SK-N-SH treated with all-trans-retinoic acid at 6 μM for 48 hours (cell line): Measurements from ENCODE around the gene APCDD1L.
"Not testable (repeated sequence)": the region's sequence is repeated elsewhere in the genome, so short reads cannot be mapped to it uniquely, and the experiment has no call there.

Experiments
- ATAC-seq: fragments of 200-7000 bp; cut with Tn5 transposase; 3 replicates; pipeline ENCODE4 v1.9.1; 2020; ENCODE audit warnings: mild to moderate bottlenecking, moderate library complexity
- ARNTL ChIP-seq: fragments of 450-650 bp; formaldehyde crosslinking; IDR thresholded peaks from 2 replicates; pipeline ENCODE4 v1.5.0; 2020; ENCODE audit warnings: low read depth, mild to moderate bottlenecking, moderate library complexity, borderline replicate concordance
- BACH2 ChIP-seq: fragments of 250-450 bp; sonication (Bioruptor Pico); IDR thresholded peaks from 2 replicates; pipeline ENCODE4 v1.9.0; 2021; ENCODE audit warnings: mild to moderate bottlenecking, borderline replicate concordance
- CSDC2 ChIP-seq: fragments of 250-450 bp; sonication (Bioruptor Pico); IDR thresholded peaks from 2 replicates; pipeline ENCODE4 v1.5.0; 2020; ENCODE audit warnings: mild to moderate bottlenecking, moderate library complexity
- ESRRG ChIP-seq: fragments of 250-450 bp; sonication (Bioruptor Pico); IDR thresholded peaks from 2 replicates; pipeline ENCODE4 v1.6.1; 2021; ENCODE audit warnings: mild to moderate bottlenecking
- GLIS3 ChIP-seq: fragments of 250-450 bp; sonication (Bioruptor Pico); IDR thresholded peaks from 2 replicates; pipeline ENCODE4 v1.5.0; 2020; ENCODE audit warnings: mild to moderate bottlenecking, moderate library complexity
- ISL1 ChIP-seq: fragments of 250-450 bp; sonication (Bioruptor Pico); IDR thresholded peaks from 2 replicates; pipeline ENCODE4 v2.1.2; 2022; ENCODE audit warnings: mild to moderate bottlenecking, moderate library complexity
- OSR1 ChIP-seq: fragments of 250-450 bp; sonication (Bioruptor Pico); IDR thresholded peaks from 2 replicates; pipeline ENCODE4 v1.8.0; 2022; ENCODE audit warnings: moderate library complexity, mild to moderate bottlenecking, inconsistent platforms
- PPARA ChIP-seq: fragments of 250-450 bp; sonication (Bioruptor Pico); IDR thresholded peaks from 2 replicates; pipeline ENCODE4 v1.5.0; 2020; ENCODE audit warnings: mild to moderate bottlenecking, borderline replicate concordance
- RARB ChIP-seq: fragments of 250-450 bp; sonication (Bioruptor Pico); IDR thresholded peaks from 2 replicates; pipeline ENCODE4 v1.8.0; 2021; ENCODE audit warnings: mild to moderate bottlenecking, moderate library complexity
- SNAI2 ChIP-seq: fragments of 250-450 bp; sonication (Bioruptor Pico); IDR thresholded peaks from 2 replicates; pipeline ENCODE4 v1.5.0; 2020; ENCODE audit warnings: mild to moderate bottlenecking, moderate library complexity
- TCF4 ChIP-seq: fragments of 250-450 bp; sonication (Bioruptor Pico); IDR thresholded peaks from 2 replicates; pipeline ENCODE4 v1.8.0; 2021; ENCODE audit warnings: mild to moderate bottlenecking, moderate library complexity, borderline replicate concordance
- TOX ChIP-seq: fragments of 250-450 bp; sonication (Bioruptor Pico); IDR thresholded peaks from 2 replicates; pipeline ENCODE4 v1.8.0; 2021; ENCODE audit warnings: mild to moderate bottlenecking, moderate library complexity, borderline replicate concordance
- ZFP30 ChIP-seq: fragments of 450-650 bp; formaldehyde crosslinking; IDR thresholded peaks from 2 replicates; pipeline ENCODE4 v1.5.0; 2022; ENCODE audit warnings: mild to moderate bottlenecking, moderate library complexity
- ZNF565 ChIP-seq: fragments of 450-650 bp; formaldehyde crosslinking; conservative IDR thresholded peaks from 2 replicates; pipeline ENCODE4 v1.5.0; 2020; ENCODE audit warnings: low read depth, mild to moderate bottlenecking, moderate library complexity
- ZNF70 ChIP-seq: fragments of 450-650 bp; formaldehyde crosslinking; IDR thresholded peaks from 2 replicates; pipeline ENCODE4 v1.5.0; 2020; ENCODE audit warnings: mild to moderate bottlenecking, moderate library complexity
- TF ChIP-seq, protein P1 (sequence below): fragments of 250-450 bp; sonication (Bioruptor Pico); IDR thresholded peaks from 2 replicates; pipeline ENCODE4 v1.5.1; 2021; ENCODE audit warnings: mild to moderate bottlenecking, moderate library complexity
- TF ChIP-seq, protein P2 (sequence below): fragments of 250-450 bp; sonication (Bioruptor Pico); IDR thresholded peaks from 2 replicates; pipeline ENCODE4 v1.5.1; 2020; ENCODE audit warnings: low read depth, mild to moderate bottlenecking, moderate library complexity
- TF ChIP-seq, protein P3 (sequence below): fragments of 250-450 bp; sonication (Bioruptor Pico); IDR thresholded peaks from 2 replicates; pipeline ENCODE4 v1.5.0; 2020; ENCODE audit warnings: mild to moderate bottlenecking, moderate library complexity
- TF ChIP-seq, protein P4 (sequence below): fragments of 250-450 bp; sonication (Bioruptor Pico); IDR thresholded peaks from 2 replicates; pipeline ENCODE4 v1.8.0; 2020; ENCODE audit warnings: mild to moderate bottlenecking, moderate library complexity, borderline replicate concordance

Gene APCDD1L

DNA sequence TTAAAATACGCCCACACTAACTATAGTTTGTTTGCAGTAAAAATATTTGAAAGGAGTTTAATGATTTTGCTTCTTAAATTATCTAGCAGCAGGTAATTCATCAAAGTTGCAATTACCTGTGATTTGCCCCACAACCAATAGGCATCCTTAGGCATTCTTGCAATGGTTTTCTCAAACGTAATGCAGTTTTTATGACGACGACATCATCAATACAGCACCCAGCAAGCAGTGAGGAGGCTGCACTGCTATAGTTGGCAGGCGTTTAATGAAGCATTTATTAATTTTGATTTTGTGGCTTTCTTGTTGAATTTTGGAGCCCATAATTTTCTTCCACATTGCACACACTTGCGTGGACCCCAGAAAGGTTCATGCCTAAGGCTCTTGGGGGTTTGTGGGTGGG lies 28.1 kb upstream of the APCDD1L start:
- no peak for ATAC-seq

DNA sequence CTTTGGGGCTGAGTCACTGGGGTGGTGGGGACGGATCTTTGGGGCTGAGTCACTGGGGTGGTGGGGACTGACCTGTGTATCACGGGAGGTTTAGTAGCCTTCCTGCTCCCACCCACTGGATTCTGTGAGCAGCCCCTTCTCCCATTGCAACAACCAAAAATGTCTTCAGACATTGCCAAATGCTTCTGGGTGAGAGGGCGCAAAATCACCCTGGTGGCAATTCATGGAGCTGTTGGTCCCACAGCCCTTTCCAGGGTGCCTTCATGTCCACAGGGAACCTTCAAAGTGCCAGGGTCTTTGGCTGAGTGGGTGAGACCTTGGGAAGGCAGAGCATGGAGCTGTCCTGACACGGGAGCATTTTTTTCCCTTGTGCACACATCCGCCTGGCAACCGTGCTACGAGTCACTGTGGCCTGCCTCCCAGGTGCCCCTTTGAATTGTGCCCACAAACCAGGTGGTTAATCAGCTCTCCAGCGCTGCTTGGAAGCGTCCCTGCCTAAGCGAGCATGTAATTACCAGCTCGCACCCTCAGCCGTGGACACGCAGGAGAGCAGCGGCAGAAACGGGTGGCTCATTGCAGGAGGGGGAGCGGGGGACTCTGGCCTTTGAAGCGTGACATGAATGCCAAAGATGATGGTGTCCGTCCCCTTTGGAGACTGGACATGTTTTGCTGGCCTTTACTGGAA lies 27.4 kb upstream of the APCDD1L start:
- TF ChIP-seq PPARA (CRISPR knock-in tag) (no peak), ZNF565 (CRISPR knock-in tag) (no peak), ISL1 (CRISPR knock-in tag) (no peak), RARB (CRISPR knock-in tag) (no peak), GLIS3 (no peak)
- TF ChIP-seq, protein P1, sequence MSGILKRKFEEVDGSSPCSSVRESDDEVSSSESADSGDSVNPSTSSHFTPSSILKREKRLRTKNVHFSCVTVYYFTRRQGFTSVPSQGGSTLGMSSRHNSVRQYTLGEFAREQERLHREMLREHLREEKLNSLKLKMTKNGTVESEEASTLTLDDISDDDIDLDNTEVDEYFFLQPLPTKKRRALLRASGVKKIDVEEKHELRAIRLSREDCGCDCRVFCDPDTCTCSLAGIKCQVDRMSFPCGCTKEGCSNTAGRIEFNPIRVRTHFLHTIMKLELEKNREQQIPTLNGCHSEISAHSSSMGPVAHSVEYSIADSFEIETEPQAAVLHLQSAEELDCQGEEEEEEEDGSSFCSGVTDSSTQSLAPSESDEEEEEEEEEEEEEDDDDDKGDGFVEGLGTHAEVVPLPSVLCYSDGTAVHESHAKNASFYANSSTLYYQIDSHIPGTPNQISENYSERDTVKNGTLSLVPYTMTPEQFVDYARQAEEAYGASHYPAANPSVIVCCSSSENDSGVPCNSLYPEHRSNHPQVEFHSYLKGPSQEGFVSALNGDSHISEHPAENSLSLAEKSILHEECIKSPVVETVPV (CRISPR knock-in tag): no peak
- TF ChIP-seq, protein P2, sequence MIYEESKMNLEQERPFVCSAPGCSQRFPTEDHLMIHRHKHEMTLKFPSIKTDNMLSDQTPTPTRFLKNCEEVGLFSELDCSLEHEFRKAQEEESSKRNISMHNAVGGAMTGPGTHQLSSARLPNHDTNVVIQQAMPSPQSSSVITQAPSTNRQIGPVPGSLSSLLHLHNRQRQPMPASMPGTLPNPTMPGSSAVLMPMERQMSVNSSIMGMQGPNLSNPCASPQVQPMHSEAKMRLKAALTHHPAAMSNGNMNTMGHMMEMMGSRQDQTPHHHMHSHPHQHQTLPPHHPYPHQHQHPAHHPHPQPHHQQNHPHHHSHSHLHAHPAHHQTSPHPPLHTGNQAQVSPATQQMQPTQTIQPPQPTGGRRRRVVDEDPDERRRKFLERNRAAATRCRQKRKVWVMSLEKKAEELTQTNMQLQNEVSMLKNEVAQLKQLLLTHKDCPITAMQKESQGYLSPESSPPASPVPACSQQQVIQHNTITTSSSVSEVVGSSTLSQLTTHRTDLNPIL (CRISPR knock-in tag): no peak
- ATAC-seq: no peak

More for the DNA sequence above, 28.1 kb upstream of the APCDD1L start:
- TF ChIP-seq, protein P3, sequence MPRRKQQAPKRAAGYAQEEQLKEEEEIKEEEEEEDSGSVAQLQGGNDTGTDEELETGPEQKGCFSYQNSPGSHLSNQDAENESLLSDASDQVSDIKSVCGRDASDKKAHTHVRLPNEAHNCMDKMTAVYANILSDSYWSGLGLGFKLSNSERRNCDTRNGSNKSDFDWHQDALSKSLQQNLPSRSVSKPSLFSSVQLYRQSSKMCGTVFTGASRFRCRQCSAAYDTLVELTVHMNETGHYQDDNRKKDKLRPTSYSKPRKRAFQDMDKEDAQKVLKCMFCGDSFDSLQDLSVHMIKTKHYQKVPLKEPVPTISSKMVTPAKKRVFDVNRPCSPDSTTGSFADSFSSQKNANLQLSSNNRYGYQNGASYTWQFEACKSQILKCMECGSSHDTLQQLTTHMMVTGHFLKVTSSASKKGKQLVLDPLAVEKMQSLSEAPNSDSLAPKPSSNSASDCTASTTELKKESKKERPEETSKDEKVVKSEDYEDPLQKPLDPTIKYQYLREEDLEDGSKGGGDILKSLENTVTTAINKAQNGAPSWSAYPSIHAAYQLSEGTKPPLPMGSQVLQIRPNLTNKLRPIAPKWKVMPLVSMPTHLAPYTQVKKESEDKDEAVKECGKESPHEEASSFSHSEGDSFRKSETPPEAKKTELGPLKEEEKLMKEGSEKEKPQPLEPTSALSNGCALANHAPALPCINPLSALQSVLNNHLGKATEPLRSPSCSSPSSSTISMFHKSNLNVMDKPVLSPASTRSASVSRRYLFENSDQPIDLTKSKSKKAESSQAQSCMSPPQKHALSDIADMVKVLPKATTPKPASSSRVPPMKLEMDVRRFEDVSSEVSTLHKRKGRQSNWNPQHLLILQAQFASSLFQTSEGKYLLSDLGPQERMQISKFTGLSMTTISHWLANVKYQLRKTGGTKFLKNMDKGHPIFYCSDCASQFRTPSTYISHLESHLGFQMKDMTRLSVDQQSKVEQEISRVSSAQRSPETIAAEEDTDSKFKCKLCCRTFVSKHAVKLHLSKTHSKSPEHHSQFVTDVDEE (CRISPR knock-in tag): no peak
- TF ChIP-seq TOX: no peak
- TF ChIP-seq, all 23 proteins: peak for 0

DNA sequence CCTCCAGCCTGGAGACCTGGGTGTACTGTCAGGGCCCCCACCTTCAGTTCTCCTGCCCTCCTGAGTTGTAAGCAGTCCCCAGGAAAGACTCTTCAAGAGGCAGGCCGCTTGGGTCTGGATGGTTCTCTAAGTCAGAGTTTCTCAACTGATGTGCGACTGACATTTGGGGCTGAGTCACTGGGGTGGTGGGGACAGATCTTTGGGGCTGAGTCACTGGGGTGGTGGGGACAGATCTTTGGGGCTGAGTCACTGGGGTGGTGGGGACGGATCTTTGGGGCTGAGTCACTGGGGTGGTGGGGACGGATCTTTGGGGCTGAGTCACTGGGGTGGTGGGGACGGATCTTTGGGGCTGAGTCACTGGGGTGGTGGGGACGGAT lies 26.8 kb upstream of the APCDD1L start:
- not testable (repeated sequence) for ATAC-seq

DNA sequence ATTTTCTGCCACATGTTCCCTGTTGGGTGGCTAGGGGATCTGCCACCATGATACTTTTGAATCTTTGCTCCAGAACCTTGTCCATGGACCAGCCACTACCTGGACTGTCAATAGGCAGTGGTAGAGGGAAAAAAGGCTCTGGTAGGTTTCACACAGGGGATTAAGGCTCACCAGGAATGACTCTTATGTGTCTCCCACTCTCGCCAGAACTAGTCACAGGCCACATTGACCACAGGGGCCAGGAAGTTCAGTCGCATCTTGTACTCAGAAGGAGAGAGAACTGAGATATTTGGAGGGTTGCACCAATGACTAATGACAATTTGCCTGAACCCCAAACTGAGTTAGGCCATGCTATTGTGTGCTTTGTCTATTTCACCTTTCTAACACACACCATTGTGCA lies 23.6 kb upstream of the APCDD1L start:
- no peak for ATAC-seq
- TF ChIP-seq ZNF565 (CRISPR knock-in tag) (no peak), CSDC2 (CRISPR knock-in tag) (no peak), TCF4 (no peak), SNAI2 (CRISPR knock-in tag) (no peak), ISL1 (CRISPR knock-in tag) (no peak), ZFP30 (no peak), ARNTL (no peak), ESRRG (CRISPR knock-in tag) (no peak), BACH2 (no peak), ZNF70 (CRISPR knock-in tag) (no peak), OSR1 (CRISPR knock-in tag) (no peak), GLIS3 (no peak)
- TF ChIP-seq, protein P2 (CRISPR knock-in tag): no peak
- TF ChIP-seq, protein P1 (CRISPR knock-in tag): no peak
- TF ChIP-seq, protein P4, sequence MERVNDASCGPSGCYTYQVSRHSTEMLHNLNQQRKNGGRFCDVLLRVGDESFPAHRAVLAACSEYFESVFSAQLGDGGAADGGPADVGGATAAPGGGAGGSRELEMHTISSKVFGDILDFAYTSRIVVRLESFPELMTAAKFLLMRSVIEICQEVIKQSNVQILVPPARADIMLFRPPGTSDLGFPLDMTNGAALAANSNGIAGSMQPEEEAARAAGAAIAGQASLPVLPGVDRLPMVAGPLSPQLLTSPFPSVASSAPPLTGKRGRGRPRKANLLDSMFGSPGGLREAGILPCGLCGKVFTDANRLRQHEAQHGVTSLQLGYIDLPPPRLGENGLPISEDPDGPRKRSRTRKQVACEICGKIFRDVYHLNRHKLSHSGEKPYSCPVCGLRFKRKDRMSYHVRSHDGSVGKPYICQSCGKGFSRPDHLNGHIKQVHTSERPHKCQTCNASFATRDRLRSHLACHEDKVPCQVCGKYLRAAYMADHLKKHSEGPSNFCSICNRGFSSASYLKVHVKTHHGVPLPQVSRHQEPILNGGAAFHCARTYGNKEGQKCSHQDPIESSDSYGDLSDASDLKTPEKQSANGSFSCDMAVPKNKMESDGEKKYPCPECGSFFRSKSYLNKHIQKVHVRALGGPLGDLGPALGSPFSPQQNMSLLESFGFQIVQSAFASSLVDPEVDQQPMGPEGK: no peak
